Ovary (tissue), 9 donors: Measurements from ENCODE around the gene TRAF3. TPM values are rescaled to one million over a fixed set of nuclear protein-coding genes. Genes with fewer than 3 reads are reported as not detected.

Experiments
- DNase-seq, 5 donors: peaks; one replicate each; pipeline ENCODE4 v3.0.0-alpha.2; 2019 to 2020
- H3K27ac ChIP-seq, 2 donors: fragments of 200-600 bp; one replicate each; pipeline versions ENCODE4 v1.5.1 to v1.8.0; 2019 to 2022
- H3K27me3 ChIP-seq: fragments of 200-600 bp; one replicate; pipeline ENCODE4 v1.8.0; 2022
- H3K36me3 ChIP-seq: fragments of 200-600 bp; sonication (generic); one replicate; pipeline ENCODE4 v1.5.1; 2019
- H3K4me1 ChIP-seq: one replicate; pipeline ENCODE4 v1.8.1; 2013; ENCODE audit warnings: mild to moderate bottlenecking, moderate library complexity; ENCODE audit not compliant: insufficient read depth
- H3K4me3 ChIP-seq: fragments of 200-600 bp; sonication (generic); one replicate; pipeline ENCODE4 v1.5.1; 2017
- H3K9me3 ChIP-seq, 2 donors: fragments of 200-600 bp in 1 of 2; sonication (generic) in 1 of 2; one replicate each; pipeline versions ENCODE4 v1.5.1 to v1.8.1; 2013 to 2019; ENCODE audit warnings: mild to moderate bottlenecking in 1 of 2, moderate library complexity in 1 of 2
- EP300 ChIP-seq: sonication (generic); formaldehyde crosslinking; IDR thresholded peaks from one replicate; pipeline ENCODE4 v1.6.1; 2017; ENCODE audit warnings: antibody characterized with exemption
- POLR2A ChIP-seq: fragments of 450-650 bp; IDR thresholded peaks from one replicate; pipeline ENCODE4 v1.6.1; 2017; ENCODE audit warnings: antibody characterized with exemption, mild to moderate bottlenecking, moderate library complexity
- WGBS, 3 donors: extraction: QIAGEN DNeasy Blood & Tissue Kit in 1 of 3; methylation state at CpG; one replicate each; pipeline versions ENCODE4 v1.1.5 to v1.1.7; 2013 to 2017; 5-methylcytosine and 5-hydroxymethylcytosine counted together
- intact Hi-C, 4 donors: fragments of 100-400 bp; cut with DNase I; formaldehyde crosslinking; loops; one replicate each; pipeline versions ENCODE4 v1.11.0 to v1.15.1; 2022 to 2023
- polyA plus RNA-seq, 2 donors: library from polyadenylated mRNA; stranded (reverse); fragments of 200-250 nt in 1 of 2; fragments of 350-450 nt in 1 of 2; fragmentation: Illumina TruSeq in 1 of 2; extraction: RNeasy Lipid Tissue Mini Kit (QIAGEN cat#74804) in 1 of 2; gene quantifications; one replicate each; pipeline ENCODE4 v1.2.3, GENCODE V29; 2013 to 2014
- small RNA-seq: library from RNA; depleted of rRNA; stranded (forward); fragments of <200 nt; gene quantifications from one replicate; pipeline ENCODE3, GENCODE V24; 2016
- total RNA-seq, 7 donors: library from RNA; depleted of rRNA in 2 of 7; stranded (reverse); fragments of >200 nt in 2 of 7; fragmentation: NEBNext Ultra II Directional in 3 of 7; extraction: Animal tissue kit (Norgen Biotek cat#: 25700) in 3 of 7; gene quantifications; one replicate each; pipeline versions ENCODE4 v1.1.0 to v1.2.4, GENCODE V29; 2016 to 2023
- TF ChIP-seq, protein P1 (sequence below), 3 donors: fragments of 450-650 bp in 2 of 3; fragments of 200-600 bp in 1 of 3; IDR thresholded peaks; one replicate each; pipeline versions ENCODE4 v1.5.1 to v1.8.0; 2016 to 2022; ENCODE audit warnings: antibody characterized with exemption in 3 of 3, mild to moderate bottlenecking in 1 of 3
- donor health status: DM: no; HTN: no; CAD: no; lungs with moderate emphysema.
- donor health status: DM: no; HTN: no; CAD: no.
- donor health status: Bipolar disorder and iron deficiency.
- donor health status: DM: yes; HTN: yes; CAD: no.
- donor health status: DM: no; HTN: no; CAD: no.
- donor health status: DM: yes; HTN: yes; CAD: no.

TRAF3 gene
- total and polyA plus RNA-seq, 9 donors, result 2.9 to 17.0 (median 11.4) TPM

DNA sequence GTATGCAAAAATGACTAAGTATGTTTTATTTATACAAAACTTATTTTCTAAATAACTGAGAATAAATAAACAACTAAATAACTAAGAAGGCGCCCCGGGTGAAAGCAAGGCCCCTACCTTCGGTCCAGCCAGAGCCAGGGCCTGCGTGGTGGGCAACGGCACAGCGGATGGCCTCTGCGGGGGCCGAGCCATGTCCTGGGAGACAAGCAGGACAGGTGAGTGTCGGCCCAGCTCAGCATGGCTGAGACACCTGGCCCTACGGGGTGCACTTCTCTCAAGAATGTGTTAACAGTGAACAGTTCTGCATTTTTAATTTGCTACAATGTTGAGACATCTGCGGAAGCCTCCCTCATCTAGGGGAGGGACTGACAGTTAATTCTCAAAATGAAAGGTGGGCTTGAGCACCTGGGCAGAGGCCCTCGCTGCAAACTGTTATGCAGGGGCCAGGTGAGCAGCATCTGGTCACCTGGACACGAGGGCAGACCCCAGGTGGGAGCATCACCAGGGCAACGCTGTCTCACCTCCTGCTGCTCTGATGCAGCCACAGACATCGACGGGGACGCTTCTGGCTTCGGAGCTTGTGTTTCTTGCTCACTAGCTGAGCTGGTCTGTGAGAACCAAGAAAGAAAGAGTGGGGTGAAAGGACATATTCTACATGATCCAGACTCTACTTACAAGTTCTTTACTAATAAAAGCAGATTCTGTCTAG, 177.0 kb downstream of the TRAF3 start:
- Histone ChIP-seq H3K4me3 (no peak overlapping the region), H3K9me3 (no peaks in the 10 kb centered on the region), H3K36me3 (no peaks in the 10 kb centered on the region), H3K27ac (no peak overlapping the region), H3K4me1 (no peaks in the 10 kb centered on the region), H3K27me3 (no peaks in the 10 kb centered on the region)
- intact Hi-C loops, result no loop called here
- TF ChIP-seq, protein P1, sequence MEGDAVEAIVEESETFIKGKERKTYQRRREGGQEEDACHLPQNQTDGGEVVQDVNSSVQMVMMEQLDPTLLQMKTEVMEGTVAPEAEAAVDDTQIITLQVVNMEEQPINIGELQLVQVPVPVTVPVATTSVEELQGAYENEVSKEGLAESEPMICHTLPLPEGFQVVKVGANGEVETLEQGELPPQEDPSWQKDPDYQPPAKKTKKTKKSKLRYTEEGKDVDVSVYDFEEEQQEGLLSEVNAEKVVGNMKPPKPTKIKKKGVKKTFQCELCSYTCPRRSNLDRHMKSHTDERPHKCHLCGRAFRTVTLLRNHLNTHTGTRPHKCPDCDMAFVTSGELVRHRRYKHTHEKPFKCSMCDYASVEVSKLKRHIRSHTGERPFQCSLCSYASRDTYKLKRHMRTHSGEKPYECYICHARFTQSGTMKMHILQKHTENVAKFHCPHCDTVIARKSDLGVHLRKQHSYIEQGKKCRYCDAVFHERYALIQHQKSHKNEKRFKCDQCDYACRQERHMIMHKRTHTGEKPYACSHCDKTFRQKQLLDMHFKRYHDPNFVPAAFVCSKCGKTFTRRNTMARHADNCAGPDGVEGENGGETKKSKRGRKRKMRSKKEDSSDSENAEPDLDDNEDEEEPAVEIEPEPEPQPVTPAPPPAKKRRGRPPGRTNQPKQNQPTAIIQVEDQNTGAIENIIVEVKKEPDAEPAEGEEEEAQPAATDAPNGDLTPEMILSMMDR (IDR thresholded peaks at IDR 0.05), result no peak
- TF ChIP-seq EP300, result no peak
- no peak for TF ChIP-seq POLR2A
- no peak for DNase-seq
- WGBS, 3 donors, result 85 to 91% (median 87%) methylated on average over 18 of the region's 18 CpGs

DNA sequence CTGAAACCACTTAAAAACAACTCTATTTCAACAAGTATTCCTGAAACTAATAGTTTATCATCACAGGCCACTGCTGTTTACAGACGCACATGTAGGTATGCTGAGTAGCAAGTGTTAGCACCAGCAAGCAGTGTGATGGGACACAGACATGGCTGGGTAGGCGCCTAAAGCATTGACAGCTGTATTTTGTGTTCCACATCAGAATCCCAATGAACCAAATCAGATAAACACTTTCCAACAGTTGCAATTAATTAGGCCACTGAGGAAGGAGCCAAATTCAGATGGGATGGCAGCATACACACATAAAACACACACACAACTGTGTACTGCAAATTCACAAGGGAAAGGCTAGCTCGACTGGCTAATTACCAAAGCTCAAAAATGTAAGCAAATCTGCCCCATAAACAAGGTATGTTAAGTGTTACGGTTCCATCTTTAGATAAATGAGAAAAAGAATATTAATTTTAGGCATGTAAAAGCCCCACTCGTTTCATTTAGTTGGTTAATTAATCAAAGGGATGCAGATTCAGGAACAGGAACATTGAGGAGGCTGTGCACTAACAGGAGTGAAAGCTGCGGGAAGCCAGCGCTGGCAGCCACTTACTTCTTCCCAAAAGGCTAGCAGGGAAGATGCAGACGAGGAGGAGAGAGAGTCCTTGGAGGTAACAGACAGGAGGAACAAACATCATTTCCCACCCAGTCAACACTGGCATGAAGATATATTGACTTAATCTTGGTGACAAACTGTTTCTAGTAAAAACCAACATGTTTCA, 178.6 kb downstream of the TRAF3 start:
- Histone ChIP-seq H3K4me1 (no peaks in the 10 kb centered on the region), H3K9me3 (no peaks in the 10 kb centered on the region), H3K4me3 (no peak overlapping the region), H3K27ac (no peak overlapping the region), H3K27me3 (no peaks in the 10 kb centered on the region), H3K36me3 (no peaks in the 10 kb centered on the region)
- TF ChIP-seq POLR2A (no peak), EP300 (no peak)
- TF ChIP-seq, protein P1 (IDR thresholded peaks at IDR 0.05), result no peak
- 67 to 77% (median 75%) methylated on average over 8 of the region's 8 CpGs for WGBS, 3 donors
- no peak for DNase-seq
- intact Hi-C loops, result no loop called here

DNA sequence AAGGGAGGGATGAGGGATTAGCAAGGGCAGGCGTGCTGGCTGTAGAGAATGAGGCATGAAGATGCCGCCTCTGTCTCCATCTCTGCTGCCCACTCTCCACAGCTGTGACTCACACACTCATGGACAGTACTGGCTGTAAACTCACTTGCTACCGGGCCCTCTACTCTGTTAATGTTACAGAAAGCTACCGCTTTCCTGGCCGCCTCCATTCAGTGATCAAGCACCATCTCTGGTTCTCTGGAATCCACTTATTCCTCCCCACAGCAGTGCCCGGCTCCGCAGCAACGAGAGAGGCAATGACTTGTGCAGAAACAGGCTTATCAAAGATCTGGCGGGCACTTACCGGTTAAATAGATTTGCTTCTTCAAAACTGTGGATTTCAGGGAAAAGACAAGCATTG, 180.0 kb downstream of the TRAF3 start:
- 86 to 89% (median 88%) methylated on average over 10 of the region's 10 CpGs for WGBS, 3 donors
- Histone ChIP-seq H3K27ac (no peak overlapping the region), H3K9me3 (no peaks in the 10 kb centered on the region), H3K27me3 (no peaks in the 10 kb centered on the region), H3K36me3 (no peaks in the 10 kb centered on the region), H3K4me3 (no peak overlapping the region), H3K4me1 (no peaks in the 10 kb centered on the region)
- no peak for DNase-seq
- TF ChIP-seq EP300, result no peak
- no peak for TF ChIP-seq POLR2A
- TF ChIP-seq, protein P1 (IDR thresholded peaks at IDR 0.05), result no peak
- intact Hi-C loops, result no loop called here

DNA sequence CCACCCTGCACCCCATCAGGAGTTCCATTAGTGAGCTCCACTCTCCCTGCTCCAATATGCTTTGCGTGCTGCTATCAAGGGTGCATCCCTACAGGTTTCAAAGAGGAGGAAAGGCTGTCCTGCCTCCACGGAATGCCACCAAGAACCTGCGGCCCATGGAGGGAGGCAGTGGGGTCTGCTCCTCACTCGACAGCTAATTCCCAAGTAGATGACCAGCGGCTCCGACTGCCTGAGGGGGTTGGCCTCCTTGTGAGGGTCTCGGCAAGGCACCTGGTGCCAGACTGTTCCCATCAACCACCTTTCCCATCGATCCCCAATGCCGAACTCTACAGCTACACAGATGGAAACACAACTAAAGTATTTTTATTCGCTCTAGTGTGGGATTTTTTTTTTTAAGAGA, 181.2 kb downstream of the TRAF3 start:
- H3K4me1 ChIP-seq, result no peaks in the 10 kb centered on the region
- H3K27ac ChIP-seq, result no peak overlapping the region
- no peak for DNase-seq
- 86 to 95% (median 92%) methylated on average over 10 of the region's 10 CpGs for WGBS, 3 donors
- no peaks in the 10 kb centered on the region for H3K36me3 ChIP-seq
- TF ChIP-seq EP300, result no peak
- TF ChIP-seq, protein P1 (IDR thresholded peaks at IDR 0.05), result no peak
- TF ChIP-seq POLR2A, result no peak
- intact Hi-C loops, result no loop called here
- no peaks in the 10 kb centered on the region for H3K9me3 ChIP-seq
- no peaks in the 10 kb centered on the region for H3K27me3 ChIP-seq
- H3K4me3 ChIP-seq, result no peak overlapping the region

Small RNAs within 50 kb of the gene (small RNA-seq; reads per million reads assigned to genes)
- not detected for gene RNU6-1316P

Other genes starting within 250 kb of the TRAF3 start
- gene RCOR1, start 184.8 kb upstream of the TRAF3 start, total RNA-seq, result 10 to 100 TPM in 6 of 7 donors, 1 to 10 TPM in 1; 8.1 to 22.3 (median 18.6) TPM
- gene RCOR1, start 184.8 kb upstream of the TRAF3 start, polyA plus RNA-seq, result 10 to 100 TPM in 1 of 2 donors, 1 to 10 TPM in 1; 7.2 to 17.2 TPM
- gene AMN, start 145.2 kb downstream of the TRAF3 start, total RNA-seq, result 1 to 10 TPM in 3 of 7 donors, under 1 TPM in 4; 0.10 to 4.6 (median 0.71) TPM
- gene AMN, start 145.2 kb downstream of the TRAF3 start, polyA plus RNA-seq, result under 1 TPM in 1 of 2 donors, not detected in 1; 0.47 TPM